Adipose tissue (tissue), 3 donors: ENCODE results near the gene PSMC3. TPM values are rescaled to one million over a fixed set of nuclear protein-coding genes. Genes with fewer than 3 reads are reported as not detected.

ENCODE experiments used
- H3K27ac ChIP-seq: one replicate; pipeline ENCODE4 v1.5.1; 2013; ENCODE audit warnings: low read depth, low read length
- WGBS, 3 donors: extraction: QIAGEN DNeasy Blood & Tissue Kit; methylation state at CpG; one replicate each; pipeline ENCODE4 v1.1.7; 2013; 5-methylcytosine and 5-hydroxymethylcytosine counted together
- polyA plus RNA-seq, 3 donors: library from polyadenylated mRNA; stranded (reverse); fragments of 200-250 nt; gene quantifications; one replicate each; pipeline ENCODE4 v1.2.3, GENCODE V29; 2013
- donor health status: healthy with polysubstance abuse.
- donor health status: Bipolar disorder and iron deficiency.
- donor health status: healthy.

PSMC3 gene
- polyA plus RNA-seq, 3 donors = 76.2 to 157 (median 134) TPM

DNA sequence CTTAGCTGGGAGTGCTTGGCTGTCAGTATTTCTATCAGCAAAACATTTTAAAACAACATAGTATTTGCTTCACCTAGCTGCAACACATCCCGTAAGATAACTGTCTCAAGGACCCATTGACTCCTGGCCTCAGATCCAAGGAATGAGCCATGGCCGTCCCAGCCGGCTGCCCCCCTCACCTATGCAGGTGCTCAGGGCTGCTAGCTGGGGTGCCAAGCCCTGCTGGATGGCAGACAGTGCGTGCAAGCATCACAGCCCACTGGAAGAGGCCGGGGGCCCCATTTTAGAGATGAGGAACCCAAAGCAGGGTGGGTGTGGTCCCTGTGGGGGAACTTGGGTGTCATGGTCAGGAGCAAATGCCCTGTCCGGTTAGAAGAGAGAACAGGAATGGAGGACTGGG lies 8.5 kb downstream of the PSMC3 start:
- H3K27ac ChIP-seq = no peak overlapping the region
- WGBS, 3 donors = 82 to 91% (median 85%) methylated on average over 6 of the region's 6 CpGs

DNA sequence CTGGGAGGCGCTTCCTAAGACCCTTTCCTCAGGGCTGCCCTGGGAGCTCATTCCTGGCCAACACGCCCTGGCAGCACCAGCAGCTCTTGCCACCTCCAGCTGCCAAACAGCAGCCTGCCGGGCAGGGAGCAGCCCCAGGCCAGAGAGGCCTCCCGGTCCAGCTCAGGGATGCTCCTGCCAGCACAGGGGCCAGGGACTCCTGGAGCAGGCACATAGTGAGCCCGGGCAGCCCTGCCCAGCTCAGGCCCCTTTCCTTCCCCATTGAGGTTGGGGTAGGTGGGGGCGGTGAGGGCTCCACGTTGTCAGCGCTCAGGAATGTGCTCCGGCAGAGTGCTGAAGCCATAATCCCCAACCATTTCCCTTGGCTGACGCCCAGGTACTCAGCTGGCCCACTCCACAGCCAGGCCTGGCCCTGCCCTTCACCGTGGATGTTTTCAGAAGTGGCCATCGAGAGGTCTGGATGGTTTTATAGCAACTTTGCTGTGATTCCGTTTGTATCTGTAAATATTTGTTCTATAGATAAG lies 10.2 kb downstream of the PSMC3 start:
- H3K27ac ChIP-seq = no peak overlapping the region
- 24 to 28% (median 25%) methylated on average over 13 of the region's 13 CpGs for WGBS, 3 donors

DNA sequence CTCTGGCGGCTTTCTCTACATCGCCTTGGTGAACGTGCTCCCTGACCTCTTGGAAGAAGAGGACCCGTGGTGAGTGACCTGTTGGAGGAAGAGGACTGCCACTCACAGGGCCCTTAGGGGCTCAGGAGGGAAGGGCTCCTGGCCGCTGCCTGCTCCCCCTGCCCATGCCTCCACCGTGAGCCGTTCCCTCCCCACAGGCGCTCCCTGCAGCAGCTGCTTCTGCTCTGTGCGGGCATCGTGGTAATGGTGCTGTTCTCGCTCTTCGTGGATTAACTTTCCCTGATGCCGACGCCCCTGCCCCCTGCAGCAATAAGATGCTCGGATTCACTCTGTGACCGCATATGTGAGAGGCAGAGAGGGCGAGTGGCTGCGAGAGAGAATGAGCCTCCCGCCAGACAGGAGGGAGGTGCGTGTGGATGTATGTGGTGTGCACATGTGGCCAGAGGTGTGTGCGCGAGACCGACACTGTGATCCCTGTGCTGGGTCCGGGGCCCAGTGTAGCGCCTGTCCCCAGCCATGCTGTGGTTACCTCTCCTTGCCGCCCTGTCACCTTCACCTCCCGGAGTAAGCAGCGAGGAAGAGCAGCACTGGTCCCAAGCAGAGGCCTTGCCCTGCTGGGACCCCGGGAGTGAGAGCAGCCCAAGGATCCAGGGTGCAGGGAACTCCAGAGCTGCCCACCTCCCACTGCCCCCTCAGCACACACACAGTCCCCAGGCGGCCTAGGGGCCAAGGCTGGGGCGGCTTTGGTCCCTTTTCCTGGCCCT lies 11.0 kb downstream of the PSMC3 start:
- WGBS, 3 donors = 83 to 90% (median 86%) methylated on average over 31 of the region's 31 CpGs
- H3K27ac ChIP-seq = no peak overlapping the region

DNA sequence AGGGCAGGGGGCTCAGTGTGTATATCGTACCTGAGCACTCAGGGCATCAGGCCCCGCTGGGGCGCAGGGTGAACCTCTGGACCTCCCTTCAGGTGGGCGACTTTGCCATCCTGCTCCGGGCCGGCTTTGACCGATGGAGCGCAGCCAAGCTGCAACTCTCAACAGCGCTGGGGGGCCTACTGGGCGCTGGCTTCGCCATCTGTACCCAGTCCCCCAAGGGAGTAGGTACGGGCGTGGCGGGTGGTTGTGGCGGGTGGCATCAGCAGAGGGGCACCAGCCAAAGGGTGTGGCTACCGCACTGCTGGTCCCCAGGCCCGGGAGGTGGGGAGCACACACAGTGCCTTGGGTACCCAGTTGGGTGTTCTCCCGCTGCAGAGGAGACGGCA lies 11.6 kb downstream of the PSMC3 start:
- 89 to 97% (median 90%) methylated on average over 18 to 19 of the region's 19 CpGs for WGBS, 3 donors
- no peak overlapping the region for H3K27ac ChIP-seq

DNA sequence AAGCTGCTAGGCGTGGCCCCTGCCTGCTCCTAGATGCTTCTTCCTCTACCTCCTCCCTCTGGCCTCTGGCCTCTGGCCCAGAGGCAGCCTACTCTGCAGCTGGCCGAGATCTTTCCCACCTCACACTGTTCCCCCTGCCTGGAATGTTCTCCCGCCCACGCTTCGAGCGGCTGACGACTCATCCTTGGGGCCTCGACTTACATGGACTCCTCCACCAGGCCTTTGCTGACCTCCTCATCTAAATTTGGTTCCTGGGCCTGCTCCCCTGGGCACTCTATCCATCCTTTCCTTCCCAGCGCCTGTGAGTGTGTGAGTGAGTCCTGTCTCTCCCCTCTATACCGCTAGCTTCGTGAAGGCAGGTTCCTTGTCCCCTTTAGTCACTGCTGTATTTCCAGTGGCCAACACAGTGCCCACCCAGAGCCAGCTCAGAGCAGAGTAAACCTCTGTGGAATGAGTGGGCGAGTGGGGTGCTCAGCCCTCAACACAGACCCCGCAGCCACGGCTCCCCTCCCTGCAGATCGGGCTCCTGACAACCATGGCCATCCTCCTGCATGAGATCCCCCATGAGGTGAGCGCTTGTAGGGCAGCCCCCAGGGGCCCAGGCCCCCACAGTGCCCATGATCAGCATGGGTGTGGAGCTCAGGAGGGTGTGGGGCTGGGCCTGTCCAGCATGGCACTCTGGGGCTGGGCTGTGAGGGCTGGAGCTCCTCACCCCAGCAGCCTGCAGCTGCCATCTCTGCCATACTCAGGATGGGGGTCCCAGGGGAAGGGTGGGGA lies 12.1 kb downstream of the PSMC3 start:
- H3K27ac ChIP-seq = no peak overlapping the region
- WGBS, 3 donors = 65 to 80% (median 75%) methylated on average over 16 of the region's 16 CpGs

DNA sequence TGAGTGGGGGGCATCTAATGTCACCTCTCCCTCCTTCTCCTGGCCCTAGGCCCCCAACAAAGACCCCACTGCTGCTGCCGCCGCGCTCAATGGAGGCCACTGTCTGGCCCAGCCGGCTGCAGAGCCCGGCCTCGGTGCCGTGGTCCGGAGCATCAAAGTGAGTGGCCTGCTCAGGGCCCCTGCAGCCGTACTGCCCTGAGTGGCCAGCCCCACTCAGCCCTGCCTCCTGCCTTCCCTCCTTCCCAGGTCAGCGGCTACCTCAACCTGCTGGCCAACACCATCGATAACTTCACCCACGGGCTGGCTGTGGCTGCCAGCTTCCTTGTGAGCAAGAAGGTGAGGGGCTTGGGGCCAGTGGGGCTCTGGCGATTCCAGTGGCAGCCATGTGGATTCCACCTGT lies 12.9 kb downstream of the PSMC3 start:
- 84 to 95% (median 92%) methylated on average over 10 to 13 of the region's 13 CpGs for whole genome bisulfite sequencing, 3 donors
- H3K27ac ChIP-seq = no peak overlapping the region

DNA sequence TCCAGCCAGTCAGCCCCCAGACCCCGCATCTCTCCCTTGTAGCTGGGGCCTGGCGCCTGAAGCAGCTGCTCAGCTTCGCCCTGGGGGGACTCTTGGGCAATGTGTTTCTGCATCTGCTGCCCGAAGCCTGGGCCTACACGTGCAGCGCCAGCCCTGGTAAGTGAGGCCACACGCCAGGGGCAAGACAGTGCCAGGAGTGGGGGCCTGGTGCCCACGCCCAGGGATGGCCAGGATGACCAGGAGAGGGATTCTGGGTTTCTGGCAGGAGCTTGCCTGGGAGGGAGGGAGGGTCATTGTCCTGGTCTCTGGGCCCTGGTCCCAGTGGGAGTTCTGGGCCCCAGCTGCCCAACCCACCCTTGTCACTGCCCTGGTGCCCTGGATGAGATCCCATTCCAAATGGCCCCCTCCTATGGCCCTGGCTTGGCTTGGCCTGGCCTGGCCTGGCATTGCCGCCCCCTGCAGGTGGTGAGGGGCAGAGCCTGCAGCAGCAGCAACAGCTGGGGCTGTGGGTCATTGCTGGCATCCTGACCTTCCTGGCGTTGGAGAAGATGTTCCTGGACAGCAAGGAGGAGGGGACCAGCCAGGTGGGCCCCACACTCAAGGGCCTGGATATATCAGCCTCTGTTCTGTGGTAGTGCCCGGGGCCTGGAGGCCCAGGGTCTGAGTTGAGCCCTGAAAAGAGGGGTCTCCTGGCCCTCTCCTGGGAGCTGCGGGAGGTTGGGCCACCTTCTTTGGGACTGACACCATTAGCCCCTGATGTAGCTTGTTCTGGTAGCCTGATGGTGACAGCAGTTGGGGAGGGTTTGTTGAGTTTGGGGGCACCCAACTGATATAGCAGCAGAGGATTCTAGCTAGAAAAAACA lies 14.1 kb downstream of the PSMC3 start:
- WGBS, 3 donors = 70 to 74% (median 74%) methylated on average over 11 to 12 of the region's 12 CpGs
- no peak overlapping the region for H3K27ac ChIP-seq

DNA sequence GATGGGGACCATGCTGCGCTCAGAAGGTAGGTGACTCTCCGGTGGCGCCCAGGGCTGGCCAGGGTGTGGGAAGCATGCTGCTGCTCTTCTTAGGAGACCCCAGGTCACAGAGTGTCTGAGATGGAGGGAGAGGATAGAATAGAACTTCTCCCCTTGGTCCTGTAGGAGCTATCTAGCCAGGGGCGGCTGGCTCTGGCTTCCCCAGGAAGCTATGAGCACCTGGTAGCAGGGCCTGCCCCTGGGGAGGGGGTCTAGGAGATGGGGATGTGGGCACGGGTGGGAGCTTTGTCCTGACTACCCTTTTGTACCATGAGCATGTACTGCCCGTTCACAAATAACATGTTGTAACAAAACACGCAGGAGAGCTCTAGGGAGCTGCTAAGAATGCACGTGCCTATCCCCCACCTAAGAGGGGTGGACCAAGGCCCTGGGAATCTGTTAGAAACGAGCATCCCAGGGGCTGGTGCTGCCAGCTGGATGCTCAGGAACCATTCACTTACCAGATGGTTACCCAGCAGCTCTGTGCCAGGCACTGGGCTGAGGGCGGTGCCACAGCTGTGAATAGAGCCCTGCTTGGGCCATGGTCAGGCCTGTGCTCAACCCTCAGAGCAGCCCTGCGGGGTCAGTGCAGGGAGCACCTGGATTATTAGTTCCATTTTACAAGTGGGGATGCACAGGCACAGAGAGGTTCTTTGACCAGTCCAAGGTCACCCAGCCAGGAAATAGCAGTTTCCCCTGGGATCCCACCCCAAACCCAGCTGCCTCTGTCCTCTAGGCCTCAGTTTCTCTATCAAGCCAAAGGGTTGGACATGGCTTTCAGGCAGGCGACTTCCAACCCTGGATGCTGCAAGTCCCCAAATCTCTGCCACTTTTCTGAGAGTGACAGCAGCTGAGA lies 15.6 kb downstream of the PSMC3 start:
- 76 to 87% (median 86%) methylated on average over 11 to 12 of the region's 12 CpGs for WGBS, 3 donors
- H3K27ac ChIP-seq = no peak overlapping the region

DNA sequence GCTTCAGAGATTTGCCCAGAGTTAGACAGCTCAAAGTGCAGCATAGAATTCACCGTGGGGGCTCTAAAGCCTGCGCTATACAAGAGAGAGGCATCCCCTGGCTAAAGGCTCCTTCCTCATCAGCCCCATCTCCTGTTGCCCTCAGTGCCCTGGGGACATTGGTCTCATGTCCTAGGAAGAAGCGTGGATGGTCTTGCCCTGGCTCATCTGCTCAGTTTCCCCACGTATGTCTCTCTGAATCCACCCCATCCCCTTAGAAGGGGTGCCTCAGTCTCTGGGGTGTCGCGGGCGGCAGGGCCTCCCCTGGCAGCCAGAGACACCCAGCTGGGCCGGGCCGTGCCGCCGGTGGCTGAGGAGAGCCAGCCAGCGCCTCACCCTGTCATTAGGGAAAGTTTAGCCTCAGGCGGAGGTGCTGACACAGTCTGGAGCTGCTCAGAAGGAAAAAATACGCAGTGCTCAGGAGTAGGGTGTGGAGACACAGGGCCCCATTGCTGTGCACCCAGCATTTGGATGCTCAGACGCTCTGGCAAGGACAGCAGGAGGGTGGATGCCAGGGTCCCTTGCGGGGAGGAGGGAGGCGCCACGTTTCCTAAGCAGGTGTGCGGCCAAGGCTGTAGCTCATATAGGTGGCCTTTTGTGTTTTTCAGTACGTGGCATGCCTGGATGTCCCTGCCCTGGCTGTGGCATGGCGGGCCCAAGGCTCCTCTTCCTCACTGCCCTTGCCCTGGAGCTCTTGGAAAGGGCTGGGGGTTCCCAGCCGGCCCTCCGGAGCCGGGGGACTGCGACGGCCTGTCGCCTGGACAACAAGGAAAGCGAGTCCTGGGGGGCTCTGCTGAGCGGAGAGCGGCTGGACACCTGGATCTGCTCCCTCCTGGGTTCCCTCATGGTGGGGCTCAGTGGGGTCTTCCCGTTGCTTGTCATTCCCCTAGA lies 16.5 kb downstream of the PSMC3 start:
- WGBS, 3 donors = 75 to 81% (median 80%) methylated on average over 30 to 31 of the region's 31 CpGs
- no peak overlapping the region for H3K27ac ChIP-seq

DNA sequence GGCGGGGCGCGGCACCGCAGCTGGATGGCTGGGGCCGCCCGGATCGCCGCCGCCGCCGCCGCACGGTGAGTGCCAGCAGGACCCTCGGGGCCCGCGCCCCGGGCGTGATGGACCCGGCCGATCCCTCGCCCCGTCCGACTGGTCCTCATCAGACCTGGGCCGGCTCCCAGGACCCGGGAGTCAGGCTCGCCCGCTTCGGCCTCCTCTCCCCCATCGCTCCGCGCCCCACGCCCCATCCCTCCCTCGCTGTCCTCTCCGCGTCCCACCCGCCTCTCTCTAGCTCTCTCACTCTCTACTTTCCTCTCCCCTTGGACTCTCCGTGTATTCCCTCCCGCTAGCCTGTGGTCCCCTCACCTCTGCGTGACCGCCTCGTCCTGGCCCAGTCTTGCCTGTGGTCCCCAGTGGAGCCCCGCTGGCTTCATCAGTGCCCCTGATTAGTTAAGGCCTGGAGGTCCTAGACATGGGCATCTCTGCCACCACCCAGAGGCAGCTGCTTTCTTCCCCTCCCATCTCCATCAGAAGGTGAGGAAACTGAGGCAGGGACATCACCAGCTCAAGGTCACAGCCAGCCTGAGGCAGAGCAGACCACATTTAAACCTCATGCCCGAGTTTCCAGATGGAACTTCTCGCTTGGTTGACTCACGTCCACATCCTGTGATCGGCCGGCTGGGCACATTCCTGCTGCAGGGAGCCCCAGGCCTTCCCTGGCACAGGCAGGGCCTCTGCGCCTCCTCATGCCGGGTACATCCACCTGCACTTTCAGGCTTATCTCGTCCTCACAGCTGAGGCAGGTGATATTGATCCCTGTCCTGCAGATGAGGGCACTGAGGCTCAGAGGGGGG lies 17.4 kb downstream of the PSMC3 start:
- peak overlapping the region; percentile 84 for H3K27ac ChIP-seq
- 1 to 7% (median 6%) methylated on average over 24 to 46 of the region's 50 CpGs for WGBS, 3 donors

DNA sequence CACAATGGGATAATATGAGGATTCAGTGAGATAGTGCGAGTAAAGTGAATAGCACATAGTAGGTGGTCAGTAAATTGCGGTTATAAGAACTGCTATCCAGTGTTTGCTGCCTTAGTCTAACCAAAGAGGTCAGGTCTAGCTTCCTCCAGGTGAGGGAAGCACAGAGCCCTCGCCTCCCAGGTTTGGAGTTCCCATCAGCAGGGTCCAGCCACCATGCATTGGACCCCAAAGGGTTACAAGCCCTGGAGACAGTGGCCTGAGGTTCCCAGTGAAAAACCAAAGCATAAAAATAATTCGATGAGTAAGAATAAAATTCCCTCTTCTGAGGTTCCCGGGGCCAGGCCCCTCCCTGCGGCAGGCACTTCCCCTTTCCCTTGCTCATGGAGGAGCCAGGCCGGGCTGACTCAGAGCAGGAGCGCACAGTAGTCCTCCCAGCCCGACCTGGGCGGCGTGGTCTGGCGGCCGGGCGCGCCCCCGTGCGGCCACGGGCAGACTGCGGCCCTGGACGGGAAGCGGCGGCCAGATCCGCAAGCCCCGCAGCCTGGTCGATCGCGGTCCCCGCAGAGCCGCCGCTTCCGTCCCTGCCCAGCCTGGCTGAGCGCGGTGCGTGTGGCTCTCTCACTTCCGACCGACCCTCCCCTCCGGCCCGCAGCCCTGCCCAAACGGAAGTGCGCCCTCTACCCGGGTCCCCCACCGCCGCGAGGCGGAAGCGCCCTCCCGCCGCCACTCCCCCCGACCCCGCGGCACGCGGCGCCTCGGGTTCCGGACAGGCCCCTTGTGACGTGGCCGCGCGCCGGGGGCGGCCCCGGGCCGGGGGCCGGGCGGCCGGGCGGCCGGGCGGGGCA lies 18.3 kb downstream of the PSMC3 start, which contains the start of gene SLC39A13:
Gene SLC39A13, plus strand, starts transcription at position 845 of the 845 bp plus-strand sequence. CDS start 1,505 bp downstream, outside the sequence.
- 1 to 2% (median 1%) methylated on average over 38 to 70 of the region's 70 CpGs for WGBS, 3 donors
- H3K27ac ChIP-seq = peak within 1 kb of the TSS; percentile 84

DNA sequence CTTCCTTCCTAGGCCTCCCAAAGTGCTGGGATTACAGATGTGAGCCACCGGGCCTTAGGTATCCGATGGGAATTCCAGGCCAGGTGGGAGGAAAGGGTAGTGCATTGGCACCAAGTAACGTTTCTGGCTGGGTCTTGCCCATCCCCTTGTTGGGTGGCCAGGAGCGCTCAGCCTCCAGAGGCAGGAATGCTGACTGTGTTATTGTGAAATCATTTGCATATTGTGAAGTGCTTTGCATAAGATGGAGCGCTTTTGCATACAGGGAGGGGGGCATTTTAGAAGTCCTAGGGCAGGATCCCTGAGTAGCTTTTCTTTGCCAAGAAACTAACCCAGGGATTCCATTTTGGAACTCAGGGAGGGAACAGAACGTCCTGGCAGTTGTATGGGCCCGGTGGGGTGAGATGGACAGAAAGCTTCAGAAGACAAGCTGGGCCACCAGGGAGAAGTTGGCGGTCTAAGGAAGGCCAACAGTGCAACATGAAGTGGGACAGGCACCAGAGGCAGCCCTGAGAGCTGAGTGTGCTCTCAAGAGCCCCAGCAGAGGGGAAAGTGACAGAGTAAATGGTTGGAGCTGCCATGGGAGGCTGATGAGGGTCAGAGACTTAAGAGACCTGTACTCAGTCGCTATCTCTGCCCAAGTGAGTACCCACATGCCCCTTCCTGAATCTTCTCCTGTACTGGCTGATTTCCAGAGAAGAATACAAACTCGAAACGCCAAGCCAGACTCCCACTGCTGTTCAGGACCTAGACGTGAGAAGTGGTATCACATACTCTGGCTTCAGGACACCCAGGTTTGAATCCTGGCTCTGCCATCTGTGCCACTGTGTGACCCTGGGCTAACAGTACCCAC lies 19.1 kb downstream of the PSMC3 start:
- WGBS, 3 donors = 35 to 56% (median 49%) methylated on average over 12 of the region's 12 CpGs

DNA sequence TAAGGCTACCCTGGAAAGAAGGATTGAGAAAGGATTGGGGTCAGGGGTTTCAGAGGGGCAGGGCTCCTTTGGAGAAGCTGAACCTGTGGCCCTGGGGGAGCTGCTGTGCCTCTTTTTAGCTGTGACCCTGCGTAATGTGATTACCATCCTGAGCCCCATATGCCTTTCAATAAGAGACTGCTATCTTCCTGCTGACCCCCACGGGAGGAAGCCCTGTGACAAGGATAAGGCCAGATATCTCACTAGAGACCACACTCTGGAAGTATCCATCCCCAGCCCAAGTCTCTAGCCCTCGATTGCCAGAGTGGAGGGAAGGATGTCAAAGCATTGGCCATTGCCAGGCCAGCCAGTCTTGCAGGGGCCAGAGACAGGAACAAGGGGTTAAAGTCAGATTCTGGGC lies 22.7 kb downstream of the PSMC3 start:
- 57 to 85% (median 68%) methylated on average over 3 of the region's 3 CpGs for WGBS, 3 donors
- H3K27ac ChIP-seq = no peak overlapping the region

More for the DNA sequence above, 19.1 kb downstream of the PSMC3 start:
- peak overlapping the region; percentile 77 for H3K27ac ChIP-seq

DNA sequence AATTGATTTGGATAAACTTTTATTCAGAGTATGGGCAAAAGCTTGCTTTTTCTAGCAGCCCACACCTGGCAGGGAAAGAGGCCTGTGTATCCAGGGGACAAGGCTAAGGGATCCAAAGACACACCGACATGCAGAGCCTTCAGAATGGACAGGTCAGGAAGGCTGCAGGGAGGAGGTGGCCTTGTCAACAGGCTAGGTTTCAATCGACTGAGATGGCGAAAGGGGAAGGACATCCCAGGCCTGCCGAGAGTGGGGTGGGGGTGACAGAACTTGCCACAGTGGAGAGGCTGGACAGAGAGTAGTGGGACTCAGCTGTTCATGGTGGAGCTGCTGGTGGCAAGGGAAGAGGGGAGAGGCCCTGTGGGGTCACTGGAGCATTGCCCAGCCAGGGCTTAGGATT lies 23.1 kb downstream of the PSMC3 start:
- WGBS, 3 donors = 67 to 78% (median 70%) methylated on average over 4 of the region's 4 CpGs

More for the DNA sequence above, 23.1 kb downstream of the PSMC3 start:
- H3K27ac ChIP-seq = no peak overlapping the region
